ENCODE data around the gene SULT4A1. TPM values are rescaled to one million over a fixed set of nuclear protein-coding genes. Genes with fewer than 3 reads are reported as not detected.

Gene SULT4A1
- total and polyA plus RNA-seq, 4 donors, result 0.08 to 0.37 TPM; not detected in 2

DNA sequence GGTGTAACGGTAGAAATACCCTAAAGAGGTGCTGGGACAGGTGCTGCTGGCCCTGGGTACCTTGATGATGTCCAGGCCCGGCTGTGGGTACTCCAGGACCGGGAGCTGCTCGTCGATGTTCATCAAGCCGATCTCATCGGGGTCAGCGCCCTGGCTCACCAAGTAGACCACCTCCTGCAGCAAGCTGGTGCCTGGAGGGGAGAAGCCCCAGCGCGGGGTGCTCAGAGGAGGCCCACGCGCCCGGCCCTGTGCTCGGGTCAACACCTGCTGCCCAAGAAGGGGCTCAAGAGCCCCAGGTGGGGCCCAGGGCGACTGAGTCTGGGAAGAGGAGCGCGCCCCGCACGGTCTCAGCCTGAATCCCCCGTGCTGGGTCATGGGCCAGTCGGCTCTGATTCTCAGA is 20.6 kb downstream of the SULT4A1 start (continued):
- TF ChIP-seq, protein P1, sequence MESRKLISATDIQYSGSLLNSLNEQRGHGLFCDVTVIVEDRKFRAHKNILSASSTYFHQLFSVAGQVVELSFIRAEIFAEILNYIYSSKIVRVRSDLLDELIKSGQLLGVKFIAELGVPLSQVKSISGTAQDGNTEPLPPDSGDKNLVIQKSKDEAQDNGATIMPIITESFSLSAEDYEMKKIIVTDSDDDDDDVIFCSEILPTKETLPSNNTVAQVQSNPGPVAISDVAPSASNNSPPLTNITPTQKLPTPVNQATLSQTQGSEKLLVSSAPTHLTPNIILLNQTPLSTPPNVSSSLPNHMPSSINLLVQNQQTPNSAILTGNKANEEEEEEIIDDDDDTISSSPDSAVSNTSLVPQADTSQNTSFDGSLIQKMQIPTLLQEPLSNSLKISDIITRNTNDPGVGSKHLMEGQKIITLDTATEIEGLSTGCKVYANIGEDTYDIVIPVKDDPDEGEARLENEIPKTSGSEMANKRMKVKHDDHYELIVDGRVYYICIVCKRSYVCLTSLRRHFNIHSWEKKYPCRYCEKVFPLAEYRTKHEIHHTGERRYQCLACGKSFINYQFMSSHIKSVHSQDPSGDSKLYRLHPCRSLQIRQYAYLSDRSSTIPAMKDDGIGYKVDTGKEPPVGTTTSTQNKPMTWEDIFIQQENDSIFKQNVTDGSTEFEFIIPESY (IDR thresholded peaks at IDR 0.05), result no peak

DNA sequence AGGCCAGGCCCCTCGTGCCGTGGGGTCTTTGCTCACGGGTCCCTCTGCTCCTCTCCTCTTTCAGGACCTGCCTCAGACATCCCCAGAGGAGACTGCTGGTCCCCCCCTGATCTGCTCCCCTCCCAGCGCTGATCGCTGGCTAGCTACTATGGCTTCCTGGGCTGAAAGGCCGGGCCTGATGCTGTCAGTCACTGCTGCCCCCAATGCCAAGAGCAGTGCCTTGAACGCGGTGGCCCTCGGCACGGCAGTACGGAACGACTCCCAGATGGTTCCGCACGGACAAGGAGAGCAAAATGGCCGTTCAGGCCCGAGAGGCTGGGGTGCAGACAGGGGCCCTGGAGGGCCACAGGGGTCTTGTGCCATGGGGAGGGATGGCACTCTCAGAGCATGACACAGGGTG is 21.5 kb downstream of the SULT4A1 start:
- no peaks in the 10 kb centered on the region for H3K27me3 ChIP-seq (ENCODE audit: control insufficient read depth in 4 of 4, insufficient read depth in 4 of 4, low read length in 3 of 4)
- no peaks in the 10 kb centered on the region for H3K36me3 ChIP-seq (ENCODE audit: control insufficient read depth in 4 of 4, insufficient read depth in 3 of 4, low read depth in 1 of 4, low read length in 3 of 4)
- WGBS, result 92% methylated on average over 16 of the region's 16 CpGs
- H3K9me3 ChIP-seq (ENCODE audit: control insufficient read depth in 4 of 4, low read length in 3 of 4), result no peaks in the 10 kb centered on the region
- TF ChIP-seq HNF4A (conservative IDR thresholded peaks at IDR 0.05), result no peak
- TF ChIP-seq, protein P2, sequence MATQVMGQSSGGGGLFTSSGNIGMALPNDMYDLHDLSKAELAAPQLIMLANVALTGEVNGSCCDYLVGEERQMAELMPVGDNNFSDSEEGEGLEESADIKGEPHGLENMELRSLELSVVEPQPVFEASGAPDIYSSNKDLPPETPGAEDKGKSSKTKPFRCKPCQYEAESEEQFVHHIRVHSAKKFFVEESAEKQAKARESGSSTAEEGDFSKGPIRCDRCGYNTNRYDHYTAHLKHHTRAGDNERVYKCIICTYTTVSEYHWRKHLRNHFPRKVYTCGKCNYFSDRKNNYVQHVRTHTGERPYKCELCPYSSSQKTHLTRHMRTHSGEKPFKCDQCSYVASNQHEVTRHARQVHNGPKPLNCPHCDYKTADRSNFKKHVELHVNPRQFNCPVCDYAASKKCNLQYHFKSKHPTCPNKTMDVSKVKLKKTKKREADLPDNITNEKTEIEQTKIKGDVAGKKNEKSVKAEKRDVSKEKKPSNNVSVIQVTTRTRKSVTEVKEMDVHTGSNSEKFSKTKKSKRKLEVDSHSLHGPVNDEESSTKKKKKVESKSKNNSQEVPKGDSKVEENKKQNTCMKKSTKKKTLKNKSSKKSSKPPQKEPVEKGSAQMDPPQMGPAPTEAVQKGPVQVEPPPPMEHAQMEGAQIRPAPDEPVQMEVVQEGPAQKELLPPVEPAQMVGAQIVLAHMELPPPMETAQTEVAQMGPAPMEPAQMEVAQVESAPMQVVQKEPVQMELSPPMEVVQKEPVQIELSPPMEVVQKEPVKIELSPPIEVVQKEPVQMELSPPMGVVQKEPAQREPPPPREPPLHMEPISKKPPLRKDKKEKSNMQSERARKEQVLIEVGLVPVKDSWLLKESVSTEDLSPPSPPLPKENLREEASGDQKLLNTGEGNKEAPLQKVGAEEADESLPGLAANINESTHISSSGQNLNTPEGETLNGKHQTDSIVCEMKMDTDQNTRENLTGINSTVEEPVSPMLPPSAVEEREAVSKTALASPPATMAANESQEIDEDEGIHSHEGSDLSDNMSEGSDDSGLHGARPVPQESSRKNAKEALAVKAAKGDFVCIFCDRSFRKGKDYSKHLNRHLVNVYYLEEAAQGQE (IDR thresholded peaks at IDR 0.05), result no peak
- no peak for TF ChIP-seq YY1 (IDR thresholded peaks at IDR 0.05)
- no peak for TF ChIP-seq FOXA2 (IDR thresholded peaks at IDR 0.05)
- no peak for TF ChIP-seq RXRA (IDR thresholded peaks at IDR 0.05)
- no peak overlapping the region for H3K9ac ChIP-seq (ENCODE audit: low read depth in 1 of 2, low read length in 2 of 2)
- H3K4me1 ChIP-seq (ENCODE audit: control insufficient read depth in 4 of 4, insufficient read depth in 4 of 4, low read length in 3 of 4), result no peaks in the 10 kb centered on the region
- no peak for DNase-seq (ENCODE audit: low spot score)
- no peak overlapping the region for H3K4me3 ChIP-seq (ENCODE audit: low read depth in 1 of 3, low read length in 3 of 3)
- H3K27ac ChIP-seq (ENCODE audit: low read depth in 1 of 2, low read length in 2 of 2), result no peak overlapping the region

DNA sequence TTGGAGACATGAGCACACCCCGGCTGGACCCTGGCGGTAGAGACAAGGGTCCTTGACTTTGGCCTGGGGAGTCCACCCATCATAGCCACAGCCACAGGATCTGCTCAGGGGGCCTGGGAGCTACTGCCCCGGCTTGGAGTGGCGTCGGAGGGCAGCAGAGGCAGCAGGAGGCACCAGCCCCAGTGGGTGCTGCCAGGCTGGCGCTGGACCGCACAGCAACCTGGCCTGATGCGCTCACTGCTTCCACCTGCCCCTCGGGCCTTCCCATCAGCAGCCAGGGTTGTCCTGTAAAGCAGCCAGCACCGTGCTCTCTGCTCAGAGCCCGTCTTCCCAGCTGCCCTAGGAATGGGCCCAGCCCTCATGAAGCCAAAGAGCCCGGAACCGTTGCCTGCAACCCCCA is 21.9 kb downstream of the SULT4A1 start:
- Histone ChIP-seq H3K4me1 (ENCODE audit: control insufficient read depth in 4 of 4, insufficient read depth in 4 of 4, low read length in 3 of 4) (no peaks in the 10 kb centered on the region), H3K9ac (ENCODE audit: low read depth in 1 of 2, low read length in 2 of 2) (no peak overlapping the region), H3K4me3 (ENCODE audit: low read depth in 1 of 3, low read length in 3 of 3) (no peak overlapping the region), H3K9me3 (ENCODE audit: control insufficient read depth in 4 of 4, low read length in 3 of 4) (no peaks in the 10 kb centered on the region), H3K27ac (ENCODE audit: low read depth in 1 of 2, low read length in 2 of 2) (no peak overlapping the region), H3K36me3 (ENCODE audit: control insufficient read depth in 4 of 4, insufficient read depth in 3 of 4, low read depth in 1 of 4, low read length in 3 of 4) (no peaks in the 10 kb centered on the region), H3K27me3 (ENCODE audit: control insufficient read depth in 4 of 4, insufficient read depth in 4 of 4, low read length in 3 of 4) (no peaks in the 10 kb centered on the region)
- WGBS, result 88% methylated on average over 13 of the region's 13 CpGs
- no peak for DNase-seq (ENCODE audit: low spot score)
- TF ChIP-seq, protein P1 (IDR thresholded peaks at IDR 0.05), result no peak
- TF ChIP-seq HNF4G (IDR thresholded peaks at IDR 0.05) (no peak), RAD21 (IDR thresholded peaks at IDR 0.05) (no peak), HNF4A (conservative IDR thresholded peaks at IDR 0.05) (no peak), SP1 (IDR thresholded peaks at IDR 0.05) (no peak), FOXA1 (IDR thresholded peaks at IDR 0.05) (no peak), GABPA (IDR thresholded peaks at IDR 0.05 in 1 of 2, conservative IDR thresholded peaks at IDR 0.05 in 1 of 2) (no peak), RXRA (IDR thresholded peaks at IDR 0.05) (no peak), YY1 (IDR thresholded peaks at IDR 0.05) (no peak), NR2F2 (IDR thresholded peaks at IDR 0.05) (no peak), FOXA2 (IDR thresholded peaks at IDR 0.05) (no peak), EGR1 (IDR thresholded peaks at IDR 0.05; ENCODE audit: low read depth in 2 of 2) (no peak), JUND (IDR thresholded peaks at IDR 0.05) (no peak)
- TF ChIP-seq, protein P3, sequence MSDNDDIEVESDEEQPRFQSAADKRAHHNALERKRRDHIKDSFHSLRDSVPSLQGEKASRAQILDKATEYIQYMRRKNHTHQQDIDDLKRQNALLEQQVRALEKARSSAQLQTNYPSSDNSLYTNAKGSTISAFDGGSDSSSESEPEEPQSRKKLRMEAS (IDR thresholded peaks at IDR 0.05), result no peak
- TF ChIP-seq, protein P2 (IDR thresholded peaks at IDR 0.05), result no peak
- TF ChIP-seq, protein P4, sequence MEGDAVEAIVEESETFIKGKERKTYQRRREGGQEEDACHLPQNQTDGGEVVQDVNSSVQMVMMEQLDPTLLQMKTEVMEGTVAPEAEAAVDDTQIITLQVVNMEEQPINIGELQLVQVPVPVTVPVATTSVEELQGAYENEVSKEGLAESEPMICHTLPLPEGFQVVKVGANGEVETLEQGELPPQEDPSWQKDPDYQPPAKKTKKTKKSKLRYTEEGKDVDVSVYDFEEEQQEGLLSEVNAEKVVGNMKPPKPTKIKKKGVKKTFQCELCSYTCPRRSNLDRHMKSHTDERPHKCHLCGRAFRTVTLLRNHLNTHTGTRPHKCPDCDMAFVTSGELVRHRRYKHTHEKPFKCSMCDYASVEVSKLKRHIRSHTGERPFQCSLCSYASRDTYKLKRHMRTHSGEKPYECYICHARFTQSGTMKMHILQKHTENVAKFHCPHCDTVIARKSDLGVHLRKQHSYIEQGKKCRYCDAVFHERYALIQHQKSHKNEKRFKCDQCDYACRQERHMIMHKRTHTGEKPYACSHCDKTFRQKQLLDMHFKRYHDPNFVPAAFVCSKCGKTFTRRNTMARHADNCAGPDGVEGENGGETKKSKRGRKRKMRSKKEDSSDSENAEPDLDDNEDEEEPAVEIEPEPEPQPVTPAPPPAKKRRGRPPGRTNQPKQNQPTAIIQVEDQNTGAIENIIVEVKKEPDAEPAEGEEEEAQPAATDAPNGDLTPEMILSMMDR (IDR thresholded peaks at IDR 0.05; ENCODE audit: low read depth, low read length, missing input control), result no peak
- TF ChIP-seq, protein P5, sequence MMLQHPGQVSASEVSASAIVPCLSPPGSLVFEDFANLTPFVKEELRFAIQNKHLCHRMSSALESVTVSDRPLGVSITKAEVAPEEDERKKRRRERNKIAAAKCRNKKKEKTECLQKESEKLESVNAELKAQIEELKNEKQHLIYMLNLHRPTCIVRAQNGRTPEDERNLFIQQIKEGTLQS (IDR thresholded peaks at IDR 0.05), result no peak

Data from liver (tissue), 9 donors.